GM21381 (cell line): ENCODE measurements around the gene TTLL11.

Experiments
- ATAC-seq: cut with Tn5 transposase; IDR thresholded peaks from one replicate; pipeline ENCODE4 v1.9.1; 2021; ENCODE audit warnings: mild to moderate bottlenecking, moderate library complexity; ENCODE audit not compliant: unreplicated experiment

TTLL11 gene

GRCh38 chr9:122110100-122110833 is 17.2 kb upstream of the TTLL11 start:
- no peak for ATAC-seq

GRCh38 chr9:122109035-122109813 is 16.1 kb upstream of the TTLL11 start:
- no peak for ATAC-seq

GRCh38 chr9:122107291-122107805 is 14.2 kb upstream of the TTLL11 start:
- ATAC-seq = no peak

GRCh38 chr9:122106576-122106975 is 13.5 kb upstream of the TTLL11 start:
- ATAC-seq = no peak

GRCh38 chr9:122103985-122104384 is 10.9 kb upstream of the TTLL11 start:
- ATAC-seq = no peak

GRCh38 chr9:122102156-122102555 is 9.0 kb upstream of the TTLL11 start:
- no peak for ATAC-seq

GRCh38 chr9:122100756-122101155 is 7.6 kb upstream of the TTLL11 start:
- ATAC-seq = no peak

GRCh38 chr9:122099271-122099869 is 6.3 kb upstream of the TTLL11 start:
- ATAC-seq = no peak

GRCh38 chr9:122097679-122098315 is 4.7 kb upstream of the TTLL11 start:
- no peak for ATAC-seq

- no peak for ATAC-seq
Observed at GRCh38 chr9:122096620-122097415, 3.7 kb upstream of the TTLL11 start.

- ATAC-seq = no peak
Observed at GRCh38 chr9:122095010-122095767, 2.1 kb upstream of the TTLL11 start.

- ATAC-seq = no peak
Observed at GRCh38 chr9:122091682-122092592, 1.2 kb downstream of the TTLL11 start.

- no peak for ATAC-seq
Observed at GRCh38 chr9:122090981-122091380, 2.1 kb downstream of the TTLL11 start.

GRCh38 chr9:122090287-122090883 is 2.7 kb downstream of the TTLL11 start:
- no peak for ATAC-seq

- ATAC-seq = no peak
Observed at GRCh38 chr9:122088880-122089706, 4.0 kb downstream of the TTLL11 start.

- no peak for ATAC-seq
Observed at GRCh38 chr9:122087406-122088200, 5.5 kb downstream of the TTLL11 start.

GRCh38 chr9:122086873-122087272 is 6.2 kb downstream of the TTLL11 start:
- ATAC-seq = no peak
